GM23338 (cell line): Measurements from ENCODE around the gene LRRC28. TPM values are rescaled to one million over a fixed set of nuclear protein-coding genes. Genes with fewer than 3 reads are reported as not detected.

ENCODE experiments used
- ATAC-seq: fragments of 200-7000 bp; cut with Tn5 transposase; 3 replicates; pipeline ENCODE4 v1.9.1; 2020
- DNase-seq: peaks from one replicate; pipeline ENCODE4 v3.0.0-alpha.2; 2015; ENCODE audit warnings: low spot score
- H2AFZ ChIP-seq: fragments of 200-600 bp; sonication (generic); 2 replicates; pipeline ENCODE4 v1.8.0; 2016; ENCODE audit warnings: antibody characterized with exemption, mild to moderate bottlenecking, moderate library complexity
- H3F3A ChIP-seq: fragments of 200-600 bp; sonication (generic); replicated peaks from 2 replicates; pipeline ENCODE4 v1.8.0; 2017; ENCODE audit warnings: antibody characterized with exemption, mixed run types, low read depth
- H3K27ac ChIP-seq: fragments of 200-600 bp; sonication (generic); 2 replicates; pipeline ENCODE4 v1.6.1; 2016; ENCODE audit warnings: low read depth
- H3K27me3 ChIP-seq: fragments of 200-600 bp; sonication (generic); 2 replicates; pipeline ENCODE4 v1.8.0; 2016; ENCODE audit warnings: mild to moderate bottlenecking, mixed run types, moderate library complexity; ENCODE audit not compliant: insufficient read depth
- H3K36me3 ChIP-seq: fragments of 200-600 bp; sonication (generic); 2 replicates; pipeline ENCODE4 v1.8.0; 2016; ENCODE audit warnings: mild to moderate bottlenecking; ENCODE audit not compliant: insufficient read depth
- H3K4me1 ChIP-seq: fragments of 200-600 bp; sonication (generic); 2 replicates; pipeline ENCODE4 v1.8.0; 2016; ENCODE audit warnings: mild to moderate bottlenecking, moderate library complexity; ENCODE audit not compliant: insufficient read depth
- H3K4me2 ChIP-seq: fragments of 200-600 bp; sonication (generic); 2 replicates; pipeline ENCODE4 v1.7.1; 2017; ENCODE audit warnings: mixed run types
- H3K4me3 ChIP-seq: fragments of 200-600 bp; sonication (generic); 2 replicates; pipeline ENCODE4 v1.6.1; 2016; ENCODE audit warnings: mixed run types
- H3K79me2 ChIP-seq: fragments of 200-600 bp; sonication (generic); replicated peaks from 2 replicates; pipeline ENCODE4 v1.8.0; 2017; ENCODE audit warnings: mild to moderate bottlenecking; ENCODE audit not compliant: insufficient read depth
- H3K9me2 ChIP-seq: fragments of 200-600 bp; sonication (generic); 2 replicates; pipeline ENCODE4 v1.8.0; 2017; ENCODE audit not compliant: insufficient read depth
- H4K20me1 ChIP-seq: fragments of 200-600 bp; sonication (generic); replicated peaks from 2 replicates; pipeline ENCODE4 v1.8.0; 2017; ENCODE audit warnings: mild to moderate bottlenecking; ENCODE audit not compliant: insufficient read depth
- H3K27ac Mint-ChIP-seq: 2 replicates; pipeline ENCODE4 v1.8.0; 2020; ENCODE audit warnings: inconsistent platforms, mild to moderate bottlenecking, moderate library complexity, mixed read lengths
- H3K27me3 Mint-ChIP-seq: 3 replicates; pipeline ENCODE4 v1.8.0; 2022; ENCODE audit warnings: low read depth, mild to moderate bottlenecking, moderate library complexity, mixed read lengths, inconsistent platforms; ENCODE audit not compliant: insufficient read depth, poor library complexity
- H3K36me3 Mint-ChIP-seq: 3 replicates; pipeline ENCODE4 v1.8.0; 2021; ENCODE audit warnings: low read depth, mild to moderate bottlenecking, inconsistent platforms, moderate library complexity, mixed read lengths
- H3K4me1 Mint-ChIP-seq: 3 replicates; pipeline ENCODE4 v1.8.0; 2020; ENCODE audit warnings: mild to moderate bottlenecking, inconsistent platforms, mixed read lengths
- H3K4me3 Mint-ChIP-seq: 3 replicates; pipeline ENCODE4 v1.8.0; 2021; ENCODE audit warnings: moderate library complexity, mild to moderate bottlenecking, inconsistent platforms, mixed read lengths
- H3K9me3 Mint-ChIP-seq: 3 replicates; pipeline ENCODE4 v1.8.0; 2020; ENCODE audit warnings: moderate library complexity, mild to moderate bottlenecking, inconsistent platforms, mixed read lengths
- EZH2 ChIP-seq: fragments of 200-600 bp; sonication (generic); IDR thresholded peaks from one replicate; pipeline ENCODE4 v1.8.0; 2017; ENCODE audit warnings: antibody characterized with exemption, mild to moderate bottlenecking, low read depth; ENCODE audit not compliant: unreplicated experiment
- EZH2phosphoT487 ChIP-seq: fragments of 200-600 bp; sonication (generic); IDR thresholded peaks from one replicate; pipeline ENCODE4 v1.8.1; 2018; ENCODE audit warnings: antibody characterized with exemption; ENCODE audit not compliant: unreplicated experiment
- JUNB ChIP-seq: IDR thresholded peaks from one replicate; pipeline ENCODE4 v1.6.1; 2016; ENCODE audit warnings: antibody characterized with exemption; ENCODE audit not compliant: unreplicated experiment
- STAT1 ChIP-seq: IDR thresholded peaks from one replicate; pipeline ENCODE4 v1.6.1; 2016; ENCODE audit warnings: antibody characterized with exemption; ENCODE audit not compliant: unreplicated experiment
- ZNF114 ChIP-seq: fragments of 250-450 bp; sonication (Bioruptor Pico); IDR thresholded peaks from 2 replicates; pipeline ENCODE4 v1.5.0; 2020; ENCODE audit warnings: mild to moderate bottlenecking, moderate library complexity
- ZNF462 ChIP-seq: fragments of 250-450 bp; sonication (Bioruptor Pico); IDR thresholded peaks from 2 replicates; pipeline ENCODE4 v1.5.0; 2020; ENCODE audit warnings: mild to moderate bottlenecking, moderate library complexity
- polyA plus RNA-seq: library from polyadenylated mRNA; unstranded; fragments of >200 nt; fragmentation: Nextera tagmentation; extraction: Ambion mirVana; gene quantifications from 2 replicates; pipeline ENCODE4 v1.2.1, GENCODE V29; 2016
- total RNA-seq: library from RNA; depleted of rRNA; stranded (reverse); fragments of >200 nt; shearing (Covaris generic); gene quantifications from 2 replicates; pipeline ENCODE4 v1.2.3, GENCODE V29; 2014
- TF ChIP-seq, protein P1 (sequence below), 2 experiments: fragments of 200-600 bp in 1 of 2; sonication (generic) in 1 of 2; conservative IDR thresholded peaks; 2 replicates each; pipeline versions ENCODE4 v1.5.1 to v1.6.1; 2016 to 2017; ENCODE audit warnings: antibody characterized with exemption in 2 of 2, low read depth in 2 of 2, mild to moderate bottlenecking in 2 of 2, moderate library complexity in 1 of 2

Gene LRRC28
- total and polyA plus RNA-seq, 2 experiments from 2014 or later, result 12.9 to 28.4 TPM

DNA sequence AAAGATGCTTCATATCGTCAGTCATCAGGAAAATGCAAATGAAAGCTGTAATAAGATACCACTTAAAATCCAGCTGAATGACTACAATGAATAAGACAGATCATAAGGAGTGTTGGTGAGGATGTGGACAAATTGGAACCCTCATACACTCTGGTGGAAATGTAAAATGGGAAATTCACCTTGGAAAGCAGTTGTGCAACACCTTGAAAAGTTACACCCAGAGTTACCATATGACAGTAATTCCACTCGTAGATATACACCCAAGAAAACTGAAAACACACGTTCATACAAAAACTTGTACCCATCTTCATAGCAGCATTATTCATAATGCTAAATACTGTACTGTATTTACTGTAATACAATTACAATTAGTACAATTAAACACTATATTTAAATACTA is 4.2 kb upstream of the LRRC28 start (continued):
- TF ChIP-seq ZNF462 (no peak), STAT1 (no peak), ZNF114 (CRISPR knock-in tag) (no peak), EZH2phosphoT487 (no peak), JUNB (no peak)
- TF ChIP-seq, protein P1, sequence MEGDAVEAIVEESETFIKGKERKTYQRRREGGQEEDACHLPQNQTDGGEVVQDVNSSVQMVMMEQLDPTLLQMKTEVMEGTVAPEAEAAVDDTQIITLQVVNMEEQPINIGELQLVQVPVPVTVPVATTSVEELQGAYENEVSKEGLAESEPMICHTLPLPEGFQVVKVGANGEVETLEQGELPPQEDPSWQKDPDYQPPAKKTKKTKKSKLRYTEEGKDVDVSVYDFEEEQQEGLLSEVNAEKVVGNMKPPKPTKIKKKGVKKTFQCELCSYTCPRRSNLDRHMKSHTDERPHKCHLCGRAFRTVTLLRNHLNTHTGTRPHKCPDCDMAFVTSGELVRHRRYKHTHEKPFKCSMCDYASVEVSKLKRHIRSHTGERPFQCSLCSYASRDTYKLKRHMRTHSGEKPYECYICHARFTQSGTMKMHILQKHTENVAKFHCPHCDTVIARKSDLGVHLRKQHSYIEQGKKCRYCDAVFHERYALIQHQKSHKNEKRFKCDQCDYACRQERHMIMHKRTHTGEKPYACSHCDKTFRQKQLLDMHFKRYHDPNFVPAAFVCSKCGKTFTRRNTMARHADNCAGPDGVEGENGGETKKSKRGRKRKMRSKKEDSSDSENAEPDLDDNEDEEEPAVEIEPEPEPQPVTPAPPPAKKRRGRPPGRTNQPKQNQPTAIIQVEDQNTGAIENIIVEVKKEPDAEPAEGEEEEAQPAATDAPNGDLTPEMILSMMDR (conservative IDR thresholded peaks at IDR 0.05; ENCODE audit: low read depth in 2 of 2), result no peak

DNA sequence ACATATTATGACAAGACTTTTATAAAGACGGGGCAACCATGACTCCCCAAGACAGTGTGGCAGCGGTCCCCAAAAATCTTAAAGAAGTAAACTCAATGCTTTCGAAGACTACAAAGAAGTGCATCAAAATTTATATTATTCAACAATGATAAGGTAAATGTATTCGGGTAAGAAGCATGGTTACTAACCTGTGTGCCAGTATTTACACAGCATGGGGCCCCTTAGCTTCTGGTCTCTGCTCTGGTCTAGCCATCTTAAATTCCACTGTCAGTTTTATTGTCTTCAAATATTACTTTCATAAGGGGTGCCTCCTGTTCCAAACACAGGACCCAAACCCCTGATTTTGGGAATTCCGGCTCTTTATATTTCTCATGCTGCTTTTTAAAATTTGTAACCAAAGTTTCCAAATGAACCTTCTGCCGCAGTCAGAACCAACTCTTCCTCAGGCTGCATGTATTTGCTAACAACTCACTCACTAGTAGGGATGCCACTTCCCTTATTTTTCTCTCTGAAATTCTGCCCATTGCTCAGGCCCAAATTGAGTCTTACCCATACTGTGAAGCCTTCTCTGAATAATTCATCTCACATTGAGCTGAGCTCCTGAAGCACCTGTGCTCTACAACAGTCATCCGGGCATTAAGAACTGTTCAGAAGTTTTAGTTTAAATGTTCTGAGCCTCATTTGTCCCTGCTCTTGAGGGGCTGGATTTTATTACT is 3.1 kb upstream of the LRRC28 start:
- Mint-ChIP-seq H3K9me3 (no peaks in the 10 kb centered on the region), H3K36me3 (no peaks in the 10 kb centered on the region), H3K27ac (no peak overlapping the region), H3K4me1 (0 out of 3 replicates have a peak, but pooled peaks cover 9% of the 10 kb centered on the region), H3K27me3 (no peaks in the 10 kb centered on the region), H3K4me3 (no peak overlapping the region)
- Histone ChIP-seq H3K4me3 (peak overlapping the region; percentile 54), H3F3A (peaks cover 5% of the 10 kb centered on the region; the same call in 1 of the 2 replicates), H3K79me2 (peaks cover 49% of the 10 kb centered on the region), H4K20me1 (no peaks in the 10 kb centered on the region), H3K27ac (no peak overlapping the region), H3K27me3 (no peaks in the 10 kb centered on the region), H3K4me1 (peaks cover 10% of the 10 kb centered on the region; the same call in 1 of the 2 replicates), H3K9me2 (no peaks in the 10 kb centered on the region), H2AFZ (no peak overlapping the region), H3K36me3 (no peaks in the 10 kb centered on the region), H3K4me2 (peak overlapping the region; percentile 86)
- DNase-seq (peak; percentile 6), ATAC-seq (no peak)
- TF ChIP-seq EZH2 (no peak), ZNF462 (no peak)
